Effector CD8-positive, alpha-beta T cell (primary cell): Measurements from ENCODE around the gene ROCK2.
"Not testable (repeated sequence)": the region's sequence is repeated elsewhere in the genome, so short reads cannot be mapped to it uniquely, and the experiment has no call there.

Experiments used
- DNase-seq: peaks from one replicate; lab custom pipeline; 2025; lab: John Stamatoyannopoulos, UW

ROCK2 gene

GRCh38 chr2:11340717-11341116 is 3.7 kb downstream of the ROCK2 start:
- DNase-seq, result no peak

DNA sequence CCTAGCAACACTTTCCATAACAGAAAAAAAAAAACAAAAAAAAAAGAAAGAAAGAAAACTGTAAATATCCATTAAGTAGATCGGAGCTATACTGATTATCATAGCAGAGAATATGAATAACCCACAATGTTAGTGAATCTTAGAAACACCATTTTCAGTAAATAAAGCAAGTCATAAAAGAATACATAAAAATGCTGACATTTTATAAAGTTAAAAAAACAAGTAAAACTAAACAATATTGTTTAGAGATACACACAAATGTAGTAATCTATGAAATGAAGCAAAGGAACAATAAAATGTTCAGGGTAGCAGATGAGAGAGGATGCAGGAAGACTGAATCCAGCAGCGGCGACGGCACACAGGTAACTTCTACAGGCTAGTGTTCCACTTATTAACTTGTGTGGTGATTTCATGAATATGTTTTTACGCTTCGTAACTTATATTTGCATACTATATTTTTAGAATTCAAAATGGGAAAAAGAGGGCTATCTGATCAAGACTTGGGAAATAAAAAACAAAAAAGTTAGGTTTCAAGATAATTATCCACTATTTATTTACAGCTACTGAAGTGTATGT is 4.8 kb downstream of the ROCK2 start:
- no peak for DNase-seq

- DNase-seq, result no peak
These were observed 5.9 kb downstream of the ROCK2 start for GRCh38 chr2:11338580-11338979.

DNA sequence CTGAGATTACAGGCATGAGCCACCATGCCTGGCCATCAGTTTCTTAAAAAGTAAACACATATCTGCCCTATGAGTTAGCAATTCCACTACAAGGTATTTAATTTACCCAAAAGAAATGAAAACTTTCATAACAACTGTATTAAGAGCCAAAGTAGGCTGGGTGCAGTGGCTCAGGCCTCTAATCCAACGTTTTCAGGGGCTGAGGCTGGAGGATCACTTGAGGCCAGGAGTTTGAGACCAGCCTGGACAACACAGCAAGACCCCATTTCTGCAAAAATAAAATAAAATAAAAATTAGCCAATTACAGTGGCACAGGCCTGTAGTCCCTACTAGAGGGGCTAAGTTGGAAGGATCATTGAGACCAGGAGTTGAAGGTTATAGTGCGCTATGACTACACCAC is 6.5 kb downstream of the ROCK2 start:
- DNase-seq, result no peak

GRCh38 chr2:11336189-11336588 is 8.2 kb downstream of the ROCK2 start:
- no peak for DNase-seq

GRCh38 chr2:11333427-11334183 is 10.8 kb downstream of the ROCK2 start:
- no peak for DNase-seq

DNA sequence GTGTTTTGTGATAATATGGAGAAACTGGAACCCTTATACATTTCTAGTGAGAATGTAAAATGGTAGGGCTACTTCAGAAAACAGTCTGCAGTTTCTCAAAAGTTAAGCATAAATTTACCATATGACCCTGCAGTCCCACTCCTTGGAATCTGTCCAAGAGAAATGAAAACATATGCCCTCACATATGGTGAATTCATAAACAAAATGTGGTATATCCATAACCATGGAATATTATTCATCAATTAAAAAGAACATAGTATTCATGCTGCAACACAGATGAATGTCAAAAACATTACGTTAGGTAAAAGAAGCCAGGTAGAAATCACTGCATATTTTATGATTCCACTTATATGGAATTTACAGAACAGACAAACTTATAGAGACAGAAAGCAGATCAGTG is 11.8 kb downstream of the ROCK2 start:
- no peak for DNase-seq

DNA sequence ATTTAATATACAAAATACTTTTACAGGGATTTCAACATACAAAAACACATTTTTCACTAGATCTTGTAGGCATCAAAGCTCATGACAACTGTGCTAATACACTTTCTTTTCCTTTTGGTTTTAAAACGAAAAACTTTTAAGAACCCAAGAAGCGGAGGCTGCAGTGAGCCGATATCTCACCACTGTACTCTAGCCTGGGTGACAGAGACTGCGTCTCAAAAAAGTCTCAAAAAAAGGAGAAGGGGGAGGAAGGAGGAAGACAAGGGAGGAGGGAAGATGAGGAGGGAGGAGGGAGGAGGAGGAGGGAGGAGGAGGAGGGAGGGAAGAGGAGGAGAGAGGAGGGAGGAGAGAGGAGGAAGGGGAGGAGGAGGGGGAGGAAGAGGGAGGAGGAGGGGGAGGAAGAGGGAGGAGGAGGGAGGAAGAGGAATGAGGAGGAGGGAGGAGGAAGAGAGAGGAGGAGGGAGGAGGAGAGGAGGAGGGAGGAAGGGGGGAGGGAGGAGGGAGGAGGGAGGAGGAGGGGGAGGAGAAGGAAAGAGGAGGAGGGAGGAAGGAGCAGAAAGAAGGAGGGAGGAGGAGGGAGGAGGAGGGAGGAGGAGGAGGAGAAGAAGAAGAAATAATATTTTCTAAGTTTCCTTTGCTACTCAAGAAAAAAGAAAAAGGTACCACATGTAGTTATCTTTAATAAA is 13.8 kb downstream of the ROCK2 start:
- DNase-seq, result no peak

- no peak for DNase-seq
These were observed 14.7 kb downstream of the ROCK2 start for GRCh38 chr2:11329776-11330175.

DNA sequence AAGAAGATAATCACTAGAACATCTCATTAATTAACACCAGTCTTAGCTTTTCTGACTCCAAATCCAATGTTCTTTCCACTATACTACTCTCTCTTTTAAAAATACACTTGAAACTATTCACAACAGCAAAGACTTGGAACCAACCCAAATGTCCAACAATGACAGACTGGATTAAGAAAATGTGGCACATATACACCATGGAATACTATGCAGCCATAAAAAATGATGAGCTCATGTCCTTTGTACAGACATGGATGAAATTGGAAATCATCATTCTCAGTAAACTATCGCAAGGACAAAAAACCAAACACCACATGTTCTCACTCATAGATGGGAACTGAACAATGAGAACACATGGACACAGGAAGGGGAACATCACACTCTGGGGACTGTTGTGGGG is 15.9 kb downstream of the ROCK2 start:
- DNase-seq, result not testable (repeated sequence)

DNA sequence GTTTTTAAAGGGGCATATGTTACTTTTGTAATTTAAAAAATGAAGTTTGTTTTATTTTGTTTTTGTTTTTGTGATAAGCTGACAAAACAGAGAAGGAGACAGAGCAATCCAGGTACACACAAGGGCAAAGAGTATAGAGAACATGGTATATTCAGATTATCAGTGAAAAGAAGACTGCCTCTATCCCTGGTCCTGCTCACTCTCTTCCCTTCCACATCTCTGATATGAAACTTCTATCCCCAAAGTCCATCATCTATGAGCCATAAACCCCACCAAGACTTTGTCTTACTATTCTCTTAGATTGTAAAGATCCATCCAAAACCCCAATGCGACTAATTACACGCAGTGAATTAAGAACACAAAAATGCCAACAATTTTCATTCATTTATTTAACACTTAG is 16.6 kb downstream of the ROCK2 start:
- no peak for DNase-seq

DNA sequence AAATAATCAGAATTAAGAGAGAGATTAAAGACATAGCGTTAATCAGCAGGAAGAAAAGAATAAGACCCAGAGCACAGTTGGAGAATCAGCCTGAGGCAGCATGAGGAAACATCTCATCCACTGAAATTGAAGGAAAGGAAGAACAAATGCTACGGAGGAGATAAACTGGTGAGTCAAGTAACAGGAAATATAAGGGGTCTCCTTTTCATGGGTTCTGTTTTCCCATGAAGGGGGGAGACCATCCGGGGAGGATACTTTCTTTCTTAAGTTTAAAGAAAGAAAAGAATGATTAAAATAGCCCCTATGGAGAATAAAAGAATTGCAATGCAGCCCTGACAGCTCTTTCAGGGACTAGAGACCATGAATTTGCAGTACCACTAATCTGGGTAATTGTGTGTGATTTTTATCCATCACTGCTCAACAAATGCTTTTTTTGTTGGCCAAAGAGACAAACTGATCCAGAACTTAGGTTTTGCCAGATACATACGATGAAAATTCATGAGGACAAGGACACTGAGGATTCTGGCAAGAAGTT is 17.7 kb downstream of the ROCK2 start:
- DNase-seq, result no peak

DNA sequence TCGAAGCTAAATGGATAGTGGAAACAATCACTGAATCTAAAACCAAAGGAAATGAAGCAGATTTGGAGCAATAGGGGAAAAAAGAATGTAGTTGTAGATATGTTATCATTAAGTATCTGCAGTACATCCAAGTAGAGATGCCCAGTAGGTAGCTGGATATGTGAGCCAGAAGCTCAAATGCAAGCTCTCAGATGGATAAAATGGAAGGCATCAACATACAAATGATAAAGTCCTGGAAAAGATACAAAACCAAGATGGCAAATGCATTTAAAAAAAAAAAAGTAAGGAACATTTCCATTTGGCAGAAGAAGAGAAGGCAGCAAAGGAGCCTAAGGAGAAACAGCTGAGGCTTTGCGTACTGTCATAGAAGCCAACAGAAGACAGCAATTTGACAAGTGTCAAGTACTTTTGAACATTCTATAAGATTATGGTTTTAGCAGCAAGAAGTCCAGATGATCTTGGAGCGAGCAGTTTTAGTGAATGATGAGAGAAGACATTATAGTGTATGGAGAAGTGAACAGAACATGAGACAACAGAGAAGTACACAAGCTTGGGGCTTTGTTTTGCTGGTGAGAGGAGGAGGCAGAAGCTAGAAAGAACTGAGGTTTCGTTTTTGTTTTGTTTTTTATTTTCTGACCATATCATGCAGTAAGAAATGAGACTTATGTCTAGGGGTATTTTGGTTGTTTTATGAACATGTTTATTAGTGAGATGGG is 18.3 kb downstream of the ROCK2 start:
- DNase-seq, result no peak

GRCh38 chr2:11321847-11322246 is 22.6 kb downstream of the ROCK2 start:
- no peak for DNase-seq

DNA sequence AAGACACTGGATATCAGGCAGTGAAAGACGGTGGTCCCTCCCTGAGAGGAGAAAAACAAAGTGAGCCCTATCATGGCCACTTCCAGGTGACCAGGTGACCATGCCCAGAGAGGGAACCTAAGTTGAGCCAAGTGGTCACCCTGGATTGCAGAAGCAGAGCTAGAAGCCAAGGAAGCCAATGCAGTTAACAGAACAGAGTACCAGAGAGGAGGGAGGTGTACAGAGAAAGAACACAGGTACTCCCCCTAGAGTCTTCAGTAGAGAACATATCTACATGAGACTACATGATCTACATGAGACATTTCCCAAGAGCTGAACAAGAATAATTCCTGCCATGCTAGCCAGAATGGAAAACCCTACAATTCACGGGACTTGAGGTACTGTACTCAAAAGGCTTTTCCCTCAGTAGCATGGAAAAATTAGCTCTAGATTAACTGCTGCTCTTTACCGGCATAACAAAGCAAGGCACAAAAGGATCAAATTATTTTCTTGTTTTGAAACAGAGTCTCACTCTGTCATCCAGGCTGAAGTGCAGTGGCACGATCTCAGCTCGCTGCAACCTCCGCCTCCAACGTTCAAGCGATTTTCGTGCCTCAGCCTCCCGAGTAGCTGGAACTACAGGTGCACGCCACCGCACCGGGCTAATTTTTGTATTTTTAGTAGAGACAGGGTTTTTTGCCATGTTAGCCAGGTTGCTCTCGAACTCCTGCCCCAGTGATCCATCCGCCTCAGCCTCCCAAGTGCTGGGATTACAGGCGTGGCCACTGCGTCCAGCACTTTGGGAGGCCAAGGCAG is 23.5 kb downstream of the ROCK2 start:
- no peak for DNase-seq

DNA sequence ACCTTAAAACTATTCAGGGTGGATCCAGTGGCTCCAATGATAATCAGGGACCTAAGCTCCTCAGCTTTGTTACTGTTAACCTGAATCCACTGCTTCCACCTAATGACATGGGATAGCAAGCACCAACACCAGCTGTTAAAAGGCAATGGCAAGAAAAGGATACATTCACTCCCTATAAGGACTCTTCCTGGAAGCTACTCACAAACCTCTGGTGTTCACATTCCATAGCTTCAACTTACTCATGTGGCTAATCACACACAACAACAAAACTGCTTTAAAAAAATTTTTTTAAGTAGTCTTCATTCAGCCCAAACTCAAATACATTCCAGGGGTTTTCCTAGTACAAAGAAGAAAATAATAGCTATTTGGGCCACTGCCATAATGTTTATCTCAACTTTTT is 24.5 kb downstream of the ROCK2 start:
- no peak for DNase-seq

DNA sequence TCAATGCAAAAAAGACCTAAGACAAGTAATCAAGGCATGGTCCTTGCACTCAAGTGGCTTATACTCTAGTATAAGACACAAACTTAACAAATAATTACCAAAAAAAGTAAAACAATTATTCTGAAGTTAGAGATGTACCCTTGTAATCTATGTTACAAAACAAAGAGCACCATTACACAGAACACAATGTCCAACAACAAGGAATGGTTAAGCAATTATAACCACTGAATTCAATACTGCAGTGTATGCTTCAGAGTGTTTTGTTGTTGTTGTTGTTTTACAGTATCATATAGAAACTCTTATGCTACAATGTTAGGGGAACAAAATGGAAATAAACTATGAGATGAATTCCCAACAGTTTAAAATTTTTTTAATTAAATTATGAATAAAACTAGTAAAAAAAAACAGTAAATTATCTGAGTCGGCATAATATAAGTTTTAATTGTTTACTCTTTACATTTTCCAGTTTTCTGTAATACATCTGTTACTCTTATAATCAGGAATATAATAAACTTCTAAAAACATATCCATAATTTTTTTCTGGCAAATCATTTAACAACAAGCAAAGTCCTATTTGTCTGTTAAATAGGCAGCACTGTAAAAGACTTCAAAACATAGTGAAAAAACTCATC is 29.2 kb downstream of the ROCK2 start:
- no peak for DNase-seq

- no peak for DNase-seq
These were observed 29.9 kb downstream of the ROCK2 start for GRCh38 chr2:11314487-11314886.

DNA sequence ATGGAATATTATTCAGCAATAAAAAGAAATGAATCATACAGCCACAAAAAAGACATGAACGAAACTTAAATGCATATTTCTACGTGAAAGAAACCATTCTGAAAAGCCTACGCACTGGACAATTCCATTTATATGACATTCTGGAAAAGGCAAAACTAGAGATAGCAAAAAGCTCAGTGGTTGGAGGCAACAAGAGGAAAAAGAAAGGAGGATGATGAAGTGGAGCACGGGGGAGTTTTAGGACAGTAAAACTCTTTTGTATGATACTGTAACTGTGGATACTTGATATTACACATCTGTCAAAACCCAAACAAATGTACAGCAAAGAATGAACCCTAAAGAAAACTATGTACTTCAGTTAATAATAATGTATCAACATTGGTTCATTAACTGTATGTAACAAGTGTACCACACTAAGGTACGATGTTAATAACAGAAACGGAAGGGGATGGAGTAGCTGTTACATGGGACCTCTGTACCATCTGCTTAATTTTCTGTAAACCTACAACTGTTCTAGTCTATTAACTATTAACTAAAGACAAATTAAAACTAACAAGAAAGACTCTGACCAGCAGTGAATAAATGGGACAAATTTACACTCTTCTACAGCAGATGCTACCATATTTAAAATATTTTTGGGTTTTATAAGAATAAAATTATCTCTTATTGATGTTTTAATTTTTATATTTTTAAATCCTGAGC is 31.5 kb downstream of the ROCK2 start:
- no peak for DNase-seq

- no peak for DNase-seq
These were observed 32.9 kb downstream of the ROCK2 start for GRCh38 chr2:11311543-11311942.
